T47D (cell line): Measurements from ENCODE around the gene CARM1.
A peak's percentile ranks its signal among the peaks of the same experiment; 100 is the strongest.
"Not testable (repeated sequence)": the region's sequence is repeated elsewhere in the genome, so short reads cannot be mapped to it uniquely, and the experiment has no call there.

Source experiments
- DNase-seq, 2 experiments: peaks; one replicate each; pipeline versions ENCODE4 v3.0.0 to v3.0.0-alpha.2; 2011 to 2012; ENCODE audit warnings: low read depth in 1 of 2, low spot score in 1 of 2
- JUND ChIP-seq: IDR thresholded peaks from 2 replicates; pipeline ENCODE4 v1.6.1; 2012; ENCODE audit warnings: low read depth
- in situ Hi-C: cut with HindIII; loops from 2 replicates; pipeline ENCODE4 v1.10.0; 2016; ENCODE audit warnings: low sequenced_read_pairs, low pct_unique_long_range_greater_than_20kb

The CARM1 gene

GRCh38 chr19:10871711-10872545, 575 bp downstream of the CARM1 start:
- in situ Hi-C loops: no loop called here
- peak in 1 of 2 experiments; percentile 18 for DNase-seq
- TF ChIP-seq JUND: no peak

GRCh38 chr19:10872546-10873107, 1.3 kb downstream of the CARM1 start:
- no peak for TF ChIP-seq JUND
- peak in 1 of 2 experiments; percentile 13 for DNase-seq
- in situ Hi-C loops: no loop called here

DNA sequence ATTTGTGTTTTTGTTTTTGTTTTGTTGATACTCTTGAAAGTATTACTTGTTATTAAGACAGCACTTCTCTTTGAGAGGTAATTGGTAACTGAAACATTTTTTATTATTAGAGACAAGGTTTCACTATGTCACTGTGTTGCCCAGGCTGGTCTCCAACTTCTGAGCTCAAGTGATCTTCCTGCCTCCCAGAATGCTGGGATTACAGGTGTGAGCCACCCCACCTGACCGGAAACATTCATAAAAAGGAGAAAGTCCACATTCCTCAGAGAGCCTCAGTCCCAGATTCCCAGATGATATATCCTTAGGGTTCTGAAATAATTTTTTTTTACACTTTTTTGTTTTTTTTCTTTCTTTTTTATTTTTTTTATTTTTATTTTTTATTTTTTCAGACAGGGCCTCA, 2.7 kb downstream of the CARM1 start:
- DNase-seq: no peak
- in situ Hi-C loops: no loop called here
- no peak for TF ChIP-seq JUND

GRCh38 chr19:10876459-10877240, 5.3 kb downstream of the CARM1 start:
- TF ChIP-seq JUND: no peak
- in situ Hi-C loops: no loop called here
- DNase-seq: no peak

DNA sequence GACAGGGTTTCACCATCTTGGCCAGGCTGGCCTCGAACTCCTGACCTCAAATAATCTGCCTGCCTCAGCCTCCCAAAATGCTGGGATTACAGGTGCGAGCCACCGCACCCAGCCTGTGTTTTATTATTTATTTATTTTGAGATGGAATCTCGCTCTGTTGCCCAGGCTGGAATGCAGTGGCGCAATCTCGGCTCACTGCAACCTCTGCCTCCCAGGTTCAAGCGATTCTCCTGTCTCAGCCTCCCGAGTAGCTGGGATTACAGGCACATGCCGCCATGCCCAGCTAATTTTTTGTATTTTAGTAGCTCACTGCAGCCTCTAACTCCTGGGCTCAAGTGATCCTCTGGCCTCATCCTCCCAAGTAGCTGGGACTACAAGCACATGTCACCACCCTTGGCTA, 6.3 kb downstream of the CARM1 start:
- DNase-seq, in situ Hi-C loops: not testable (repeated sequence)

DNA sequence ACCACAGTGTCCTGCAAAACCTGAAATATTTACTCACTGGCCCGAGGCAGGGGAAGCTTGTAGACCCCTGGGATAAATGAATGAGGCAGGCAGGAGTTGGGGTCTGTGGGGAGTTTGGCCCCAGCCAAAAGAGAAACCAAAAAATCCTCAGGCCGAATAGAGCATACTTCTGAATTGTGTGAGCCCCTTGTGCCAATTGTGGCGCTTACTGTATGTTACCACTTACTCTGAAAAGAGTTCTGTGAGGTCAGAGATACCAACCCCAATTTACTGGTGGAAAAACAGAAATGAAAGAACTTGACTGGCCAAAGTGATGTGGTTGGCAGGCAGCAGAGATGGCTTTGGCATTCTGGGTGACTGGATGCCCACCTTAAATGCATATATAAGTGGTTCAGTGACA, 6.9 kb downstream of the CARM1 start:
- in situ Hi-C loops: no loop called here
- TF ChIP-seq JUND: no peak
- DNase-seq: no peak

DNA sequence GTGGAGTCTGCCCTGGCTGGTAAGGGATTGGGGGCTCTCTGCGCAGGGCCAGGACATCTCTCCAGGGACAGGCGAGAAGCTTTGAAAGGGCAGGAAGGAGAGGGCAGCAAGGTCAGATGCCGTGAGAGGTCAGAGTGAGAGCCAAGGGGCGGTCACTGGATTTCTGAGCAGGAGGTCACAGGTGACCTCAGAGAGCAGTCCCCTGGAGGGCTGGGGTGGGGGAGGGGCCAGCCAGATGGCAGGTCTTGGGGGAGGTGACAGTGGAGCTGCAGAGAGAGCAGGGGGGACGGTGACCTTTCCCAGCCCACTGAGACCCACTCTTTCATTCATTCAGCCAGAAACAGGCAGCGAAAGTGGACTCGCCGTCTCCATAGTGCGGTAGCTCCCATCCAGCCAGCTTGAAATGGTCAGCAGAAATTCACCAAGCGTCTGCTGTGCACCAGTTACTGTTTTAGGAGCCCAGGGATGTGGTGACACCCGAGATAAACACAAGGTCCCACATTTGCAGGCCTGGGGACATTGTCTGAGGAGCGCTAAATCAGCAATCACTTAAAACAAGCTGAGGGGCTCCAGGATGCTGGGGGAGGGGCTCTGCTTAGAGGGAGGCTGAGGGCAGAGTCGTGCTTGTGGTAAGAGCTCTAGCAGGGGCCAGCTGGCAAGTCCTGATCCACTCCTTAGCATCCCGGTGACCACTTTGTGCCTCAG, 10.2 kb downstream of the CARM1 start:
- in situ Hi-C loops: no loop called here
- TF ChIP-seq JUND: no peak
- DNase-seq: no peak

DNA sequence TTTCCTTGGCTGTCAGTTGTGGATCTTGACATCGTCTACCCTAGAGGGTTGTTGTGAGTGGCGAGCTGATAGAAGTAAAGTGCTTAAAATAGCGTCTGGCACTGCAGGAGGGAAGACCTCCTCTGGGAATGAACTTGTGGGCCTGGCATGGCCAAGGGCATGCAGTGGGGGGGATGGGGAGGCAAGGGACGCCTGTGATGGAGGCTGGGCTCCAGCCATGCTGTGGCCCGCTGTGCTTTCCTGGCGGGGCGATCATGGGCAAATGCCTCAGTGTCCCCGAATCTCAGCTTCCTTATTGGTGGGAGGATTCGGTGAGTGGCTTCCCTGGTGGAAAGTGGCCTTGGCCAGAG, 10.7 kb downstream of the CARM1 start:
- in situ Hi-C loops: no loop called here
- no peak for DNase-seq
- no peak for TF ChIP-seq JUND

- DNase-seq: no peak
- in situ Hi-C loops: no loop called here
- no peak for TF ChIP-seq JUND
Observed at GRCh38 chr19:10884274-10884673, 12.9 kb downstream of the CARM1 start.

DNA sequence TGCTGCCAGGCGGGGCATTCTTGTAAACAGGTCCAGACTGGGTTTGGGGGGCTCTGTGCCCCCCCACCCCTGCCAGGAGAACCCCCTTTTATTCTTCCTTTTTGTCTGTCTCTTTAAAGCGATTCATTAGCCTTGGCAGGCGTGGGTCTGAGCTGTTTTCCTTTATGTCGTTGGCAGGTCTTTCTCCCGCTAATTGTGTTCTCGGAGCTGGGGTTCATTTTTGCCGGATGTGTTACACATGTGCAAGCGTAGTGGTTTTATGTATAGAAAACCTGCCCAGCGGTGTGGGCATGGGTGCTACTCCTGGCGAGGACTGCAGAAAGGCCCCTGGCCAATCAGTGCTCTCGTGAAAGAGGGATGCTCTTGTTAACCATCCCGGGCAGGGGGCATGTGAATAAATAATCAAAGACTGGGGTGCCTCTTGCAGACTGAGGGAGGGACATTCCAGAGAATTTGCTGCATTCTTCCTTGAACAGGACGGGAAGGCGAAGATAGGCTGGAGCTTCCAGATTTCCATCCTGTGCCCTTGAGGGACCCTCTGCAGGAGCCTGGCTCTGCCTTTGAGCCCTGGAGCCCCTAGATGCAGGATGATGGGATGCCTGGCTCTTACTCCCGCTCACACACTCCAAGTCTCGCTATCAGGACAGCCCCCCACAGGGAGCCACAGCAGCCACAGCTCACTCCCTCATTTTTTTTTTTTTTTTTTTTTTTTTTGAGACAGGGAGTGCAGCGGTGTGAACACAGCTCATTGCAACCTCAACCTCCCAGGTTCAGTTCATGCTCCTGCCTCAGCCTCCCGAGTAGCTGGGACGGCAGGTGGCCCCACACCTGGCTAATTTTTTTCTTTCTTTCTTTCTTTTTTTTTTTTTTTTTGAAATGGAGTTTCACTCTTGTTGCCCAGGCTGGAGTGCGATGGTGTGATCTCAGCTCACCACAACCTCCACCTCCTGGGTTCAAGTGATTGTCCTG, 14.1 kb downstream of the CARM1 start:
- no peak for DNase-seq
- TF ChIP-seq JUND: no peak
- in situ Hi-C loops: no loop called here

DNA sequence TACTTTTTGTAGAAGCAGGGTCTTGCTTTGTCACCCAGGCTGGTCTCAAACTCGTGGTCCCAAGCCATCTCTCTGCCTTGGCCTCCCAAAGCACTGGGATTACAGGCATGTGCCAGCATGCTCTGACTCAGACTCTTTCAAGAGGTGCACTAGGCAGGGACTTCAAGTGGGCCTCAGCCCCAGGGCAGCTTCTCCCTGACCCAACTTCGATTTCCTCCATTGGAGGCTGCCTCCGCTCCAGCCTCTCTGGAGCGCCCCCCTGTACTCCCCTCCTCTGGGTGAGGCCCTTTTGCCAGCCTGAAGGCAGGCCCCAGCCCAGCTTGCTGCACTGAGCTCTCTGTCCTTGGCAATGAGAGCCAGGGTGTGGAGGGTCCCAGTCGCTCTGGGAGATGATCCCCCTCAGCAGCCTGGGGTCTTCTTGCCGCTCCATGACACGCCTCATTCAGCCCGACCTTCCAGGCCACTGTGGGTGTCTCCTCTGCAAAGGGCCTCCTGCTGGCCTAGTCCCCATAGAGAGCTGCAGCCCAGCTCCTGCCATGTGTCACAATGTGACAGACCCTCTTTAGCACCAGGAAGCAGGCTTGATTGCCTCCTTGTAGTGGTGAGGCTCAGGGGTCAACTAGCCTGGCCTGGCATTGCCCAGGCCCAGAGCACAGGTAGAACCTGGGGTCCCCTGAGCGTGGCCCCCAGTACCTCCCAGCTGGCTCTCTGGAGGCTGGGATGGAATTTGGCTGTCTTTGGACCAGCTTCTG, 16.4 kb downstream of the CARM1 start:
- TF ChIP-seq JUND: no peak
- DNase-seq: no peak
- in situ Hi-C loops: no loop called here
